ENCODE measurements around the gene TMEM38A. TPM values are rescaled to one million over a fixed set of nuclear protein-coding genes. Genes with fewer than 3 reads are reported as not detected.
"Not testable (repeated sequence)": the region's sequence is repeated elsewhere in the genome, so short reads cannot be mapped to it uniquely, and the experiment has no call there.

The TMEM38A gene
- total RNA-seq, 1 donor from 2014 or later, result 3.7 TPM

- Mint-ChIP-seq H3K27ac (ENCODE audit: unreplicated experiment) (no peak overlapping the region), H3K4me1 (ENCODE audit: low read depth) (no peaks in the 10 kb centered on the region), H3K4me3 (ENCODE audit: unreplicated experiment) (no peak overlapping the region), H3K36me3 (ENCODE audit: low read depth) (peaks cover 22% of the 10 kb centered on the region), H3K9me3 (ENCODE audit: low read depth) (no peaks in the 10 kb centered on the region), H3K27me3 (ENCODE audit: low read depth) (no peaks in the 10 kb centered on the region)
- TF ChIP-seq, protein P1, sequence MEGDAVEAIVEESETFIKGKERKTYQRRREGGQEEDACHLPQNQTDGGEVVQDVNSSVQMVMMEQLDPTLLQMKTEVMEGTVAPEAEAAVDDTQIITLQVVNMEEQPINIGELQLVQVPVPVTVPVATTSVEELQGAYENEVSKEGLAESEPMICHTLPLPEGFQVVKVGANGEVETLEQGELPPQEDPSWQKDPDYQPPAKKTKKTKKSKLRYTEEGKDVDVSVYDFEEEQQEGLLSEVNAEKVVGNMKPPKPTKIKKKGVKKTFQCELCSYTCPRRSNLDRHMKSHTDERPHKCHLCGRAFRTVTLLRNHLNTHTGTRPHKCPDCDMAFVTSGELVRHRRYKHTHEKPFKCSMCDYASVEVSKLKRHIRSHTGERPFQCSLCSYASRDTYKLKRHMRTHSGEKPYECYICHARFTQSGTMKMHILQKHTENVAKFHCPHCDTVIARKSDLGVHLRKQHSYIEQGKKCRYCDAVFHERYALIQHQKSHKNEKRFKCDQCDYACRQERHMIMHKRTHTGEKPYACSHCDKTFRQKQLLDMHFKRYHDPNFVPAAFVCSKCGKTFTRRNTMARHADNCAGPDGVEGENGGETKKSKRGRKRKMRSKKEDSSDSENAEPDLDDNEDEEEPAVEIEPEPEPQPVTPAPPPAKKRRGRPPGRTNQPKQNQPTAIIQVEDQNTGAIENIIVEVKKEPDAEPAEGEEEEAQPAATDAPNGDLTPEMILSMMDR (IDR thresholded peaks at IDR 0.05), result no peak
- DNase-seq (ENCODE audit: low spot score), result no peak
Measured at GRCh38 chr19:16649734-16650133, 11.2 kb upstream of the TMEM38A start.

DNA sequence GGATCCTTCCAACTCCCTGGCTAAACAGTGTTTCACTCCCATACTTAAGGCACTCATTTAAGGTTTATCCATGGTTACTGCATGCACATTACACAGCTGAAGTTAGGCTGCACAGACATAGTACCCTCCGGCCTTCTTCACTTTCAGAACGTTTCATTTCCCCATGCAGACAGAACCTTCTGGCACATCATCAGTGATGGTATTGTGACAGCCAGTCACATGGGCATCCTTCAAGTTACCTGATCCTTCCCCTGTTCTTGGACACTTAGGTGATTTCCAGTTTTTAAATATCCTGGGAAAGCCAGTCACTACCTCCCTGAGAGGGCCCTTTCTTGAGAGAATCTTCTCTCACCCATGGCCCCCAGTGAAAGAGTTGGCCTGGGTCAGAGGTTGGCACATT lies 10.1 kb upstream of the TMEM38A start:
- Mint-ChIP-seq H3K4me1 (ENCODE audit: low read depth) (no peaks in the 10 kb centered on the region), H3K9me3 (ENCODE audit: low read depth) (no peaks in the 10 kb centered on the region), H3K27ac (ENCODE audit: unreplicated experiment) (no peak overlapping the region), H3K4me3 (ENCODE audit: unreplicated experiment) (no peak overlapping the region), H3K36me3 (ENCODE audit: low read depth) (peaks cover 22% of the 10 kb centered on the region), H3K27me3 (ENCODE audit: low read depth) (no peaks in the 10 kb centered on the region)
- TF ChIP-seq, protein P1 (IDR thresholded peaks at IDR 0.05), result no peak
- no peak for DNase-seq (ENCODE audit: low spot score)

- H3K27me3 Mint-ChIP-seq (ENCODE audit: low read depth); DNase-seq (ENCODE audit: low spot score); H3K27ac Mint-ChIP-seq (ENCODE audit: unreplicated experiment); H3K4me3 Mint-ChIP-seq (ENCODE audit: unreplicated experiment); H3K4me1 Mint-ChIP-seq (ENCODE audit: low read depth); H3K9me3 Mint-ChIP-seq (ENCODE audit: low read depth): not testable (repeated sequence)
- H3K36me3 Mint-ChIP-seq (ENCODE audit: low read depth), result peaks cover 24% of the 10 kb centered on the region
Measured at GRCh38 chr19:16651421-16652188, 9.3 kb upstream of the TMEM38A start.

GRCh38 chr19:16652854-16653253 lies 8.1 kb upstream of the TMEM38A start:
- TF ChIP-seq, protein P1 (IDR thresholded peaks at IDR 0.05), result no peak
- Mint-ChIP-seq H3K9me3 (ENCODE audit: low read depth) (no peaks in the 10 kb centered on the region), H3K4me3 (ENCODE audit: unreplicated experiment) (no peak overlapping the region), H3K27me3 (ENCODE audit: low read depth) (no peaks in the 10 kb centered on the region), H3K27ac (ENCODE audit: unreplicated experiment) (no peak overlapping the region), H3K36me3 (ENCODE audit: low read depth) (peaks cover 27% of the 10 kb centered on the region), H3K4me1 (ENCODE audit: low read depth) (peaks cover 5% of the 10 kb centered on the region)
- no peak for DNase-seq (ENCODE audit: low spot score)

GRCh38 chr19:16654140-16654539 lies 6.8 kb upstream of the TMEM38A start:
- Mint-ChIP-seq H3K9me3 (ENCODE audit: low read depth) (no peaks in the 10 kb centered on the region), H3K36me3 (ENCODE audit: low read depth) (peaks cover 30% of the 10 kb centered on the region), H3K27me3 (ENCODE audit: low read depth) (no peaks in the 10 kb centered on the region), H3K27ac (ENCODE audit: unreplicated experiment) (no peak overlapping the region), H3K4me1 (ENCODE audit: low read depth) (peaks cover 15% of the 10 kb centered on the region), H3K4me3 (ENCODE audit: unreplicated experiment) (no peak overlapping the region)
- TF ChIP-seq, protein P1 (IDR thresholded peaks at IDR 0.05), result no peak
- DNase-seq (ENCODE audit: low spot score), result no peak

DNA sequence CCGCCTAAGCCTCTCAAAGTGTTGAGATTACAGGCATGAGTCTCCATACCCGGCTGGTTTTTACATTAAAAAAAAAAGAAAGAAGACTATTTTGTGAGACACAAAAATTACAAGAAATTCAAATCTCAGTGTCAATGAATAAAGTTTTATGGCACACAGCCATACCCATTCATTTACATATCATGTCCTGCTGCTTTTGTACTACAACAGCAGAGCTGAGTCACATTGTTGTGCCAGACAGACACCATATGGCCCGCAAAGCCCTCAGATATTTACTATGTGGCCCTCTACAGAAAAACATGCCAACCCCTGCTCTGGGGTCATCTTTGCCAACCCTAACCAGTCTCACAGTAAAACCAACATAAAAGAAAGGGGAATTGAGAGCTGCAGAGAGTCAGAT lies 6.3 kb upstream of the TMEM38A start:
- H3K4me3 Mint-ChIP-seq (ENCODE audit: unreplicated experiment), result no peak overlapping the region
- DNase-seq (ENCODE audit: low spot score), result no peak
- H3K27me3 Mint-ChIP-seq (ENCODE audit: low read depth), result no peaks in the 10 kb centered on the region

More for the DNA sequence above, 6.3 kb upstream of the TMEM38A start:
- H3K4me1 Mint-ChIP-seq (ENCODE audit: low read depth), result peaks cover 20% of the 10 kb centered on the region
- no peak overlapping the region for H3K27ac Mint-ChIP-seq (ENCODE audit: unreplicated experiment)
- no peaks in the 10 kb centered on the region for H3K9me3 Mint-ChIP-seq (ENCODE audit: low read depth)
- TF ChIP-seq, protein P1 (IDR thresholded peaks at IDR 0.05), result no peak
- H3K36me3 Mint-ChIP-seq (ENCODE audit: low read depth), result peaks cover 30% of the 10 kb centered on the region
